Measurements from ENCODE around the gene DUXA.
"Not testable (repeated sequence)": the region's sequence is repeated elsewhere in the genome, so short reads cannot be mapped to it uniquely, and the experiment has no call there.

Gene DUXA

DNA sequence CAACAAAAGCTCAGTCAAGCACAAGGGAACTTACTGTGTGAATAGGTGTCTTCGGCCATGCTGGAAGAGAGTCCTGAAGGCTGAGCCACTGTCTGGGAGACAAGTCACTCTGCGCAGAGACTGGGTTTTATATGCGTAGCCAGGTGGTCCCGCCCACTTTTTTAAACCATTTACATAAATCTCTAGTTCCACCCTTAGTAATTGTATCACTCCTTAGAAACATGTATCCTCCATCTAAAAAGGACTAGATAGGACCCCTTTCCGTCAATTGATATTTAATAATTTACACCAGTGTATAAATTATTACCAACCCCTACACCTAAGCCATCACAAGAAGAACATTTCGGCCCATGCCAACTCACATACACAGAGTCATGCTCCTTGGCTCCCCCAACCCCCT lies at the start of gene DUXA:
Gene DUXA (minus strand): TSS at position 101 of the 400 bp plus-strand sequence. CDS start 42 bp downstream, at position 59.
- DNase-seq = no peak

DNA sequence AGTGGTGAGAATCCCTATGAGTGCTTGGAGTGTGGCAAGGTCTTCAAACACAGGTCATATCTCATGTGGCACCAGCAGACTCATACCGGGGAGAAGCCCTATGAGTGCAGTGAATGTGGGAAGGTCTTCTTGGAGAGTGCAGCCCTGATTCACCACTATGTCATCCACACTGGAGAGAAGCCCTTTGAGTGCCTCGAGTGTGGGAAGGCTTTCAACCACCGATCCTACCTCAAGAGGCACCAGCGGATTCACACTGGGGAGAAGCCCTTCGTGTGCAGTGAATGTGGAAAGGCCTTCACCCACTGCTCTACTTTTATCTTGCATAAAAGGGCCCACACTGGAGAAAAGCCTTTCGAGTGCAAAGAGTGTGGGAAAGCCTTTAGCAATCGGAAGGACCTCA lies 44.8 kb upstream of the DUXA start:
- no peak for DNase-seq

DNA sequence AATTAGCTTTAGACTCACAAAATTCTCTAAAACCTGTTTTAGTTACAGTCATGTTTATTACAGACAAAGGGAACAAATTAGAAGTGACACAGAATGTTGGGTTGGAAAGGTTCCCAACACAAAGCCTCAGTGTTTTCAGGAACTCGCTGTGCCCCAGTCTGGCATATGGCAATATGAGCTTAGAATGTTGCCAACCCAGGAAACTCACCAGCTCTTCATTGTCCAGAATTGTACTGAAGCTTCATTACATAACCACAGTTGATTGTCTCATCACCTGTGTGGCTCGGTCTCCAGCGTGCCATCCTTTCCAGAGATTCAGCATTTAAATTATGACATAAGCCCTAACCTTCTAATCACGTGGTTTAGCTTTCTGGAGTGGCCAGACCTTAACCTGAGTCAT lies 43.1 kb upstream of the DUXA start:
- no peak for DNase-seq

DNA sequence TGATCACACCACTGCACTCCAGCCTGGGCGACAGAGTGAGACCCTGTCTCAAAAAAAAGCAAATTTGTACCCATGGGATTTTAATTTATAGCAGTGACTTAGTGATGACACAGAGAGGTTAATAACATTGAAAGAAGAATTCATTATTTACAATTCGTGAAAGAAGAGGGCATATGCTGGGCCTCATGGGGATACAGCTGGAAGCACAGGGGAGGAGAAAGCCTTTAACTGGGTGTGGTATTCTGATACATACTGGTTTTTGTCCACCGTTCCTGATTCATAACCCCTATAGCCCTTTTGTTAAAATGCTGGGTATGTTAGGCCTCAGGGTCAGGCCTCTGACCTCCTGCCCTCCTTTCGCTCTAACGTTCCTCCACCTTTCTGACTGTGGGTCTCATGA lies 34.9 kb upstream of the DUXA start:
- no peak for DNase-seq

DNA sequence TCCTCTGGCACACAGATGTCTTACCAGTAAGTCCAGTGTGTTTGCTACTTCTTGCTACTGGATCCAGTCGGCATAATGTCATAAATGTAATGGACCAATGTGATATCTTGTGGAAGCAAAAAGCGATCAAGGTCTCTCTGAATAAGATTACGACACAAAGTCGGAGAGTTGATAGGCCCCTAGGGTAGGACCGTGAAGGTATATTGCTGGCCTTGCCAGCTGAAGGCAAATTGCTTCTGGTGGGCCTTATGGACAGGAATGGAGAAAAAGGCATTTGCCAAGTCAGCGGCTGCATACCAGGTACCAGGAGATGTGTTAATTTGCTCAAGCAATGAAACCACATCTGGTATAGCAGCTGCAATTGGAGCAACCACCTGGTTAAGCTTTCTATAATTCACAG lies 30.6 kb upstream of the DUXA start:
- DNase-seq = not testable (repeated sequence)

DNA sequence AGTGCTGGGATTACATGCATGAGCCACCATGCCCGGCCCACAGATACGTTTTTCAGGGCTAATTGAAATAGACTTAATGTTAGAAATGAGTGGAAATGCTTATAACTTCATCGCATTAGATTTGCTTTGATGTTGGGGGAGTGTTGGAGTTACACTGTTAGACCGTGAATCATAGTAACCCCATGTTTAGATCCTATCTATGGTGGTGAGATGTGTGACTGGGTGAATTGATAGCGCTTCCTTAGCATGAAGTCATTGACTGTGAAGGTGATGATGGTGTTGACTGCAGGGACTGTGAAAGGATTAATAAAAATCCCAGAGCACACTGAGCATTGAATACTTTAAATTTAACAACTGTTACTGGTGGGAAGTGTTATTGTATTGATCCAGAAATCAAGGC lies 25.7 kb upstream of the DUXA start:
- no peak for DNase-seq

DNA sequence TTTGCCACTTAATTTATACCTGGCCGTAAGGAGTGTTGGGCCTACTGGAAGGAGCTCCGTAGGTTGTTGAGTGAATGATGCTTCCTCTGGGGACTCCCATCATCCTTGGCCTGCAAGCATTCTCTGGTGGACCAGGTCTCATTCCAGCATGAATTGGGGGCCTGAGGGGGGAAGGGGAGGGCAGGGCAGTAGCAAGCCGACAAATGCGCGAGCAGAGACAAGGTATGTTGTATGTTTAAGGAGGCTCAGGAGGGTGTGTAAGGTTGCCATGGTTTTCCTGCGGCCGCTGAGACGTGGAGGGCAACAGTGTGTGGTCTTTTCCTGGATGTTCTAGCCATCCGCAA lies 24.8 kb upstream of the DUXA start:
- DNase-seq = no peak

DNA sequence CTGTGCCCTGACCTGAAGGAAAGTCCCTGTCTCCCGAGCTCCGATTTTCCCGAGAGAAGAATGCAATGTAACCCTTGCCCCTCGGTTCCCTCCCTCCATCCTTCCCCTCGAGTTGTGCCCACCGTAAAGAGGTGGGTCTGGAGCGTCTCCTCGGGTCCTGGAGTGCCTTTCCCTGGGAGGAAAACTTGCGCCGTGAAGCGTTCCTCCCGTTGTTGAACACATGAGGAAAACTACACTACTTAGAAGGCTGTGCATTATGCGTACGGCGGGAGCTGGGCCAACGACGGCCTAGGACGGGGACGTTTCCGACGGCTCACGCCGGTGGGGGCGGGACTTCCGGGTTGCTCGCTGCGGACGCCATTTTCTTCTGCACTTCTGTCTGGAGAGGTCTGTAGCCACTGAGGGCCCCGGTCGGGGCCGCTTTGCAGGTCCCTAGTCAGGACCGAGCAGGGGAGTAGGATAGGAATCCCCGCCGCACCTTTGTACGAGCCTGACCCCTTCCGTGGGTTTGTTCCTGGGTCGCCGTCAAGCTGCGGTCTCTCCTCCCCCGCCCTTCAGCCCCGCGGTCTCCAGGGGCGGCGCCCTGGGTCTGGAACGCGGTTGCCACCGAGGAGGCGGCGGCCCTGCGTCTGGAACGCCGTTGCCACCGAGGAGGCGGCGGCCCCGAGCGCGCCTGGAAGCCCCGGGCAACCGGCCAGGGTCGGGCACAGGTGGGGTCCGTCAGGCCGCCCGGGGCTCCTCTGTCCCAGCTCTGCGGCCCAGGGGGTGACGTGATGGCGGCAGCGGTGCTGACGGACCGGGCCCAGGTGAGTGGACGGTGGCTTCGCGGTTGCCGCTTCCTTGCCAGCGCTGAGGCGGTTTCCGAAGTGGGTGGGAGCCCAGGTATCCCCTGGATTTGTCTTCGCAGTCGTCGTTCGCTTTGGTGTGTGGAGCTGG lies 24.1 kb upstream of the DUXA start, which contains the start of gene ZNF264:
Gene ZNF264 (plus strand): TSS at position 360 of the 936 bp plus-strand sequence. CDS start 414 bp downstream, at position 774.
- peak; percentile 90 for DNase-seq

DNA sequence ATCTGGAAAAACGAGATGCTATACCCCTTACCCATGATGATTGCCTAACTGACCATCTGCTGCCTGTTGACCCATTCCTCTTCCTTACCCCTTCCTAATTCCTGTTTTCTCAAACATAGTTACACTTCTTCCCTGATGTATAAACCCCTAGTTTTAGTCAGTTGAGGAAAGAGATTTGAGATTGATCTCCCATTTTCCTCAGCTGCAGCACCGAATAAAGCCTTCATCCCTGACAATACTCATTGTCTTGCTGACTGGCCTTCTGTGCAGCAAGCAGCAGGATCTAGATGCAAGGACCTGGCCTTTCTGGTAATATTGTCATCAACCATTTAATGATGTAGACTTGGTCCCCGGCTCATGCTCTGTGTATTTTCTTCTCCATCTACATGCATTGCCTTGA lies 23.0 kb upstream of the DUXA start:
- DNase-seq = no peak

DNA sequence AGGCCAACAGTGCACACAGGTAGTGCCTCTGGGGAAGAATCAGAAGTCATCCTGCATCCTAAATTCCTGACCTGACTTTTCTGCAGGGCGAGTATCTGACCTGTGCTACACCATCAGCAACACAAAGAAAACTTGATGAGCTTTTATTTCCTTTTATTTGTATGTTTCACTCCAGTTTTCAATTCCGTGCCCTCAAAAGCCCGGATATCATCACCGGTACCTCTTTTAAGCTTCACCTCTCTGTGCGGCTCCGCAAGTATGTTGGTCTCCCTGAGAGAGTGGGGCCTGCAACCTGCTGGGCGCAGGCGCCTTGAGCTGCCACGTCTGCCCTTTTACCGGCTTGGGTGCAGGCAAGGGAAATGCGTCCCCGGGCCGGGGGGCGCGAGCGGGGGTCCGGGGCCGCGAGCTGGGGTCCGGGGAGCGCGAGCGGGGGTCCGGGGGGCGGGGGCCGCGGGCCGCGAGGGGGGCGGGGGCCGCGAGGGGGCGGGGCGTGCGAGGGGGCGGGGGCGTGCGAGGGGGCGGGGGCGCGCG lies 4.3 kb upstream of the DUXA start:
- peak; percentile 29 for DNase-seq

DNA sequence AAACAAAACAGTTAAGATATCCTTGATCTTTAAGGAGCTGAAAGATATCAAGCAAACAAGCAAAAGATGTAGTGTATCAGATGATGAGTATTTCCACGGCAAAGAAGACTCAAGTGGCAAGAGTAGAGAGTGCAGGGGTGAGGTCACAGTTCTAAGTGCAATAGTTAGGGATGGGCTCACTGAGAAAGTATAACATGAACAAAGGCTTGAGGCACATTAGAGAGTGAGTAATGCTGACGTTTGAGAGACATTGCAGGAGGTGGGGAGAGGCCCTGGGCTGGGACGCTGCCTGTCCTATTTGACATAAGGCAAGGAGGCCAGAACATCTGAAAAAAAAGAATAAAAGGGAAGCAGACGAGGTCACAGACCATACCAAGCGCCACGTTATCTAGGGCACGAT lies 1.4 kb downstream of the DUXA start:
- DNase-seq = no peak

DNA sequence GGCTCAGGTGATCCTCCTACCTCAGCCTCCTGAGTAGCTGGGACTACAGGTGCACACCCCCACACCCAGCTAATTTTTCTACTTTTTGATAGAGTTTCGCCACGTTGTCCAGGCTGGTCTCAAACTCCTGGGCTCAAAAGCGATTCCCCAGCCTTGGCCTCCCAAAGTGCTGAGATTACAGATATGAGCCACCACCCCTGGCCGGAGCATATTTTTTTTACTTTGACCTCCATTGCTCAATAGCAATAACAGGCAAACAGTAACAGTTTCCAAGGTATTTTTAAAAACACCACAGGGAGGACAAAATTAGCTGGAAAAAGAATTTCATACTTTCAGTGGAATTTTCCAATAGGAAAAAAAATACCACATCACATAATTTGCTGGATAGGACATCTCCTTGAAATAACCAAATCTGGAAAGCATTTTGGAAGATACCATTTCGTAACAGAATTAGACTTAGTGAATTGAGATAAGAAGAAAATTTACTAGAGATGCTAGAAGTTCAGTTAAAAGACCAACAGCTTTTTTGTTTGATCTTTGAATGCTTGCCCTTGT lies 5.2 kb downstream of the DUXA start:
- no peak for DNase-seq

DNA sequence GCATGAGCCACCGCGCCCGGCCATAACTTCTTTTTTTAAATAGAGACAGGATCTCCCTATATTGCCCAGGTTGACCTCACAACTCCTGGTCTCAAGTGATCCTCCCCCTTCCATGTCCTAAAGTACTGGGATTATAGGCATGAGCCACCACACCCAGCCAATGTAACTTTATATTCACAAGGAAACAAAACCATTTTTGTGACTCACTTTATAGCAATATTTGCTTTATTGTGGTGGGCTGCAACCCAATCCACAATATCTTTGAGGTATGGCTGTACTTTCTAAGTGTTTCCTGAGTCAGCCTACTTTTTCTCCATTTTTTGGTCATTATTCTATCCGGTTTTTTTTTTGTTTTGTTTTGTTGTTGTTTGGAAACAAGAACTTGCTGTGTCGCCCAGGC lies 14.4 kb downstream of the DUXA start:
- DNase-seq = no peak

DNA sequence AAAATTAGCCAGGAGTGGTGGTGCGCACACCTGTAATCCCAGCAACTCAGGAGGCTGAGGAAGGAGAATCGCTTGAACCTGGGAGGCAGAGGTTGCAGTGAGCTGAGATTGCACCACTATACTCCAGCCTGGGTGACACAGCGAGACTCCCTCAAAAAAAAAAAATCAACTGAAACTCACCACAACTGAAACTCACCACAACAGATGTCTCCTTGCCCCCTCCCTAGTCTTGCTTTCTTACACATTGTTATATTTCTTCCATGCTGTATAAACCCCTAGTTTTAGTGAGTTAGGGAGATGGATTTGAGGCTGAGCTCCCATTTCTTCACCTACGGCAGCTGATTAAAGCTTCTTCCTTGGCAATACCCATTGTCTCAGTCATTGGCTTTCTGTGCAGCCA lies 25.6 kb downstream of the DUXA start:
- DNase-seq = no peak

DNA sequence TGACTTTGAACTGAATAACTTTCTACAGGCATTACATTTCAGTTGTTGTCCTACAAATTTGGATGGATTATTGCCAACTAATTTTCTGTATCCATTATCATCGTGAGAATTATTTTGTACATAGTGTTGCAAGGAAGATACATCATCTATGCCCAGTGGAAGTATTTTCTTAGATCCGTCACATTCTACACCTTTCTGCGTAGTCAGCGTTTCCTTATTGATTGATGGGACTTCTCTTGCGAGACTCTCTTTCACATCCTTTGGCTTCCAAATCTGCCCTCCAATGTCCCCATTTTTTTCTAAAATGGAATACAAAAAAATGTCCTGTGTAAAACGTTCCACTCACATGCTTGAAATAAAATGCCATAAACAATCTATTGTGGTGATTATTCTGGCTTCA lies 31.5 kb downstream of the DUXA start:
- no peak for DNase-seq

DNA sequence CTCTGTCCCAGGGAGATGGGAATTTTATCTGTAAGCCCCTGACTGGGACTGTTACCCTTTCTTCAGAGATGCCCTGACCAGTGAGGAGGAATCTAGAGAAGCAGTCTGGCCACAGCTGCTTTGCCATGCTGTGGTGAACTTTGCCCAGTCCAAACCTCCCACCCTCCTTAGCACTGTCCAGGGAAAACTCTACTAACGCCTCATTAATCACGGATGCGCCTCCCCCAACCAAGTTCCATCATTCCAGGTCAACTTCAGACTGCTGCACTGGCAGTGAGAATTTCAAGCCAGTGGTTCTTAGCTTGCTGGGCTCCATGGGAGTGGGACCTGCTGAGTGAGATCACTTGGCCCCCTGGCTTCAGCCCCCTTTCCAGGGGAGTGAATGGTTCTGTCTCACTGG lies 39.9 kb downstream of the DUXA start:
- DNase-seq = not testable (repeated sequence)

DNA sequence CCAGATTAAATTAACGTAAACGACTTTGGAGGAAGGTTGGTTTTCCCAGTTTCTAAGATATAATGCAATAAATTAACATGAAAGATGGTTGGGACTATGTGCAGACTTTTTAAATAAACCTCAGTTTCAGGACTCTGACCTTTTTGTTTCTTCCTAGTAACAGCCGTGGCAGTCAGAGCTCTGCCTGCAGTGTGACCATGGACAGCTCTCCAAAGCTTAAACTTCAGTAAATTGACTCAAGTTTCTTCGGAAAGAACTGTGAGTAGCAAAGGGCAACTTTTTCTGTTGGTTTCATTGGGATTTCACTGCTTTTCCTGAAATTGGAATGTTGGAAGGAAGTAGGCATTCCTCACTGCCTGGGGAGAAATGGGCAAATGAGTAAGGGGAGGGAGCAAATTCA lies 43.4 kb downstream of the DUXA start:
- no peak for DNase-seq

DNA sequence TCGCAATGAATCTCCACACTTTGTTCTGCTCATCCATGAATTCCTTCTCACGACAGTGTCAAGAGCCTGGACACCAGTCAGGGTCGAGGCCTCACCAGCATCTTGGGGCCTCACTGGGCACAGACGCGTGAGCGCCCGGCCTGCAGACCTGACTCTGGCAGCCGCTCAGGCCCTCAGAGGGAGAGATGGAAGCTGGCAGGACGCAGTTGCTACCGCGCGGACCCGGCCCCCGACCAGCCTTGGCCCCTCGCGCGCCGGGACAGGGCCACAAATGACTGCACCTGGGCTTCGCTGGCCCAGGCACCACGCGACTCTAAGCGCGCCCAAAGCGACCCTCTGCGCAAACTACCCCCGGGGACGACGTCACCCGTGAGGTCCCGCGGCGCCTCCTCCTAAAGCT lies 48.4 kb downstream of the DUXA start:
- DNase-seq = no peak

DNA sequence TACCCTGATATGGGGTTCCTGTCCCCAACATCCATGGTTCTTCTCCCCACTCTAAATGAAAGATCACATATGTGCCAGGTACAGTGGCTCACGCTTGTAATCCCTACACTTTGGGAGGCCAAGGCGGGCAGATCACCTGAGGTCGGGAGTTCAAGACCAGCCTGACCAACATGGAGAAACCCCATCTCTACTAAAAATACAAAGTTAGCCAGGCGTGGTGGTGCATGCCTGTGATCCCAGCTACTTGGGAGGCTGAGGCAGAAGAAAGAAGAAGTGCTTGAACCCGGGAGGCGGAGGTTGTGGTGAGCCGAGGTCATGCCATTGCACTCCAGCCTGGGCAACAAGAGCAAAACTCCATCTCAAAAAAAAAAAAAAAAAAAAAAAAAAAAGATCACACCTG lies 53.8 kb downstream of the DUXA start:
- not testable (repeated sequence) for DNase-seq

DNA sequence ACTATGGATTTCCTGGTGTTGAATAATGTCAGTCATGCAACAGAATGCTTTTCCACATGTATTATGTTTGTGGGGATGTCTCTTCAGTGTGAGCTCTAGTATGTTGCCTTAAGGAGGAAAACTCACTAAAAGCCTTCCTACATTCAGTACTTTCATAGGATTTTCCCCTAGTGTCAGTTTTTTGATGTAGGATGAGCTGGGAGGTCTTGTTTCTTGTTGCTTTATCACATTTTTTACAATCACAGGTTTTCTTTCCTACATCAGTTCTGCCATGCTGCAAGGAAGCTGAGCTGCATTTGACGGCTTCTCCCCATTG lies 56.0 kb downstream of the DUXA start:
- no peak for DNase-seq

DNA sequence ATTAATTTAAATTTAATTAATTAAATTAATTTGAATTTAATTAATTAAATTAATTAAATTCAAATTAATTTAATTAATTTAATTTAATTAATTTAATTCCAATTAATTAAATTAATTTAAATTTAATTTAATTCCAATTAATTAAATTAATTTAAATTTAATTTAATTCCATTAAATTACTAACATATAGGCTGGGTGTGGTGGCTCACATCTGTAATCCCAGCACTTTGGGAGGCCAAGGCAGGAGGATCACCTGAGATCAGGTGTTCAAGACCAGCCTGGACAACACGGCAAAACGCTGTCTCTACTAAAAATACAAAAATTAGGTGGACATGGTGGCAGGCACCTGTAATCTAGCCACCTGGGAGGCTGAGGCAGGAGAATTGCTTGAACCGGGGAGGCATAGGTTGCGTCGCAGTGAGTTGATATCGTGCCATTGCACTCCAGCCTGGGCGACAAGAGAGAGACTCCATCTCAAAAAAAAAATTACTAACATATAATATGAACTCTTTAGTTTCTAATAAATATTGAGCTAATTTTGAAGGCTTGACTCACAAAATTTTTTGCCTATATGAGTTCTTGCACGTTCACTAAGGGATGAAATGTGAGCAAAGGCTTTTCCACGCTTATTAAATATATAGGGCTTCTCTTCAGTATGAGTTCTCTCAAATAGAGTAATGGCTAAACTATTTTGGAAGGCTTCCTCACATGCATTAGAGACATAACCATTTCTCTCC lies 56.5 kb downstream of the DUXA start:
- DNase-seq = no peak

DNA sequence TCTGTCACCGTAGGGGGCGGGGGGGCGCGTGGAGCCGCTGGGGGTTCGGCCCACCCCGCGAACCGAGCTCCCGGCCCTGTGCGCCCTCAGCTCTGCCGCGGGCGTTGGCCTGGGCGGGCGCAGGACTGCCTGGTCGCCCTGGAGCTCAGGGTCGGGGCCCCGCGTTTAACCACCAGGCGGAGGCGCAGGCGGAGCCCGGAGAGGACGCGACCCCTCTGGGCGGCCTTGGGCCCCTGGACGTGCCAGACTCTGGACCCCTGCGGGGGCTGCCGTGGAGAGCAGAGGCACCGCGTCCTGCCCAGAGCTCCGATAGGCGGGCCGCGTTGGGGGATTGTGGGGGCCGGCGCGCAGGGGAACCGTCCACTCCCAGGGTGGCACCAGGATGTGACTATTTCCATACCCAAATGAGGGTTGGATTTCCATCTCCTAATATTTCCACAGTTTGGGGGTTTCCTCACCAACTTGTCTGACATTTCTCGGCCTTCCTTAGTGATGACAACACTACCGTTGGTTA lies 60.5 kb downstream of the DUXA start:
- DNase-seq = no peak

DNA sequence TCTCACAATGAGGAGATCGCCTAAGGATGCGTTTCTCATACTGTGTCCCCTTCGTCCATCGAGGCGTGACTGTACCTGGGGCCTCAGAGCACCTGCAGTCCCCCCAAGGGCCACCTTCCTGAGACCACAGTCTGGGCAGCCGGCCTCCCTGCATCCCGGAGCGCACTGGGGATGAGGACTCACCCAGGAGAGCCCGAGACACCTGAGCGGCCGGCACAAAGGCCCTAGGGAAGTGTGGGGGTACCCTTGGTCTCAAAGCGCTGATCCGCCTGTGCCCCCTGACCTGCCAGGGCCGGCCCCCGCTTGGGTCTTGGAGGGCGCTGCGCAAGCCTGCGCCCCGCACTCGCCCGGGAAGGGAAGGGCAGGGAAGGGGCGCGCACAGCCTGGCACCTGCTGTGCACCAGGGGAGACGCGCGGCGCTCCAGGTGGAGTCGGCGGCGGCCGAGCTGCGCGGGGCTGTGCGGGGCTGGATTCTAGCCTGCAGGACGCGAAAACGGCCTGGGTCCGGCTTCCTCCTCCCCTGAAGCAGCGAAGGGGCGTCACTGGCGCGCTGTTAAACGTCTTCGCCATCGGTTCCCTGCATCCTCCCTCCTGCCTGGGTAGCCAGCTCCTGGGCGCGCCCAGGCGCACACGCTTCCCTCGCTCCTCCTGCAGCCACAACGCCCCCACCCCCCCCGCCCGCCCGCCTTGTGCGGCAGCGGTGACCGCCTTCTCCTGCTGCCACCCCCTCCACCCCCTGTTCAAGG lies 61.1 kb downstream of the DUXA start:
- no peak for DNase-seq

Measured in NCI-H1436 (cell line).